CD4-positive, CD25-positive, alpha-beta regulatory T cell (primary cell): Measurements from ENCODE around the gene SFPQ. TPM values are rescaled to one million over a fixed set of nuclear protein-coding genes. Genes with fewer than 3 reads are reported as not detected.

ENCODE experiments used
- ATAC-seq, 2 donors: fragments of 150-1000 bp; cut with Tn5 transposase; one replicate each; pipeline ENCODE4 v1.10.0; 2021; ENCODE audit warnings: low read depth in 2 of 2, moderate number of reproducible peaks in 2 of 2, moderate library complexity in 1 of 2
- DNase-seq, 3 donors: peaks; one replicate each; pipeline versions ENCODE4 v3.0.0 to v3.0.0-alpha.2; 2012 to 2022; ENCODE audit warnings: mixed read lengths in 1 of 3
- H3K27ac ChIP-seq: one replicate; pipeline ENCODE4 v1.7.0; 2013; ENCODE audit warnings: mild to moderate bottlenecking, low read length; ENCODE audit not compliant: insufficient read depth, poor library complexity, severe bottlenecking
- H3K27me3 ChIP-seq: one replicate; pipeline ENCODE4 v1.7.0; 2013; ENCODE audit warnings: low read length; ENCODE audit not compliant: control insufficient read depth, insufficient read depth
- H3K36me3 ChIP-seq: one replicate; pipeline ENCODE4 v1.7.0; 2013; ENCODE audit warnings: mild to moderate bottlenecking, low read length, moderate library complexity; ENCODE audit not compliant: control insufficient read depth, insufficient read depth
- H3K4me1 ChIP-seq: 2 replicates; pipeline ENCODE4 v1.7.0; 2013; ENCODE audit warnings: mild to moderate bottlenecking, low read length; ENCODE audit not compliant: insufficient read depth, control insufficient read depth, poor library complexity, severe bottlenecking
- H3K4me3 ChIP-seq: one replicate; pipeline ENCODE4 v1.7.0; 2013; ENCODE audit warnings: low read depth, mild to moderate bottlenecking, low read length, moderate library complexity
- H3K9me3 ChIP-seq, 2 experiments: 1 replicate in 1 of 2; 2 replicates in 1 of 2; pipeline ENCODE4 v1.7.0; 2013; ENCODE audit warnings: low read length in 2 of 2, mild to moderate bottlenecking in 1 of 2, moderate library complexity in 1 of 2; ENCODE audit not compliant: control insufficient read depth in 2 of 2
- H3K27ac Mint-ChIP-seq, 3 donors: one replicate each; pipeline ENCODE4 v1.8.0; 2020 to 2022; ENCODE audit warnings: mild to moderate bottlenecking in 3 of 3, mixed read lengths in 3 of 3, moderate library complexity in 2 of 3
- H3K27me3 Mint-ChIP-seq: one replicate; pipeline ENCODE4 v1.8.0; 2022; ENCODE audit warnings: mild to moderate bottlenecking, mixed read lengths
- H3K36me3 Mint-ChIP-seq: one replicate; pipeline ENCODE4 v1.8.0; 2020; ENCODE audit warnings: mixed read lengths
- H3K4me1 Mint-ChIP-seq, 4 donors: one replicate each; pipeline ENCODE4 v1.8.0; 2020 to 2022; ENCODE audit warnings: mixed read lengths in 4 of 4, mild to moderate bottlenecking in 1 of 4
- H3K4me3 Mint-ChIP-seq, 4 donors: one replicate each; pipeline ENCODE4 v1.8.0; 2020 to 2022; ENCODE audit warnings: mild to moderate bottlenecking in 4 of 4, mixed read lengths in 4 of 4, moderate library complexity in 3 of 4
- H3K9me3 Mint-ChIP-seq, 7 donors: one replicate each; pipeline ENCODE4 v1.8.0; 2020 to 2022; ENCODE audit warnings: mixed read lengths in 7 of 7, mild to moderate bottlenecking in 3 of 7, moderate library complexity in 2 of 7
- polyA plus RNA-seq, 4 donors: library from polyadenylated mRNA; unstranded; fragments of 300-500 nt; fragmentation: Illumina TruSeq; gene quantifications; one replicate each; pipeline ENCODE4 v1.2.3, GENCODE V29; 2021
- total RNA-seq: library from RNA; stranded (reverse); gene quantifications from one replicate; pipeline ENCODE4 v1.2.3, GENCODE V29; 2022

Gene SFPQ
- total and polyA plus RNA-seq, 5 donors from 2014 or later, result 111 to 618 (median 129) TPM

GRCh38 chr1:35222322-35223083, 29.6 kb upstream of the SFPQ start:
- H3K9me3 Mint-ChIP-seq, result no peaks in the 10 kb centered on the region
- H3K4me1 ChIP-seq, result no peaks in the 10 kb centered on the region
- no peak overlapping the region for H3K4me3 Mint-ChIP-seq
- no peaks in the 10 kb centered on the region for H3K36me3 ChIP-seq
- H3K27ac ChIP-seq, result no peak overlapping the region
- ATAC-seq (no peak), DNase-seq (no peak)
- H3K36me3 Mint-ChIP-seq, result no peaks in the 10 kb centered on the region
- no peaks in the 10 kb centered on the region for H3K27me3 ChIP-seq
- no peaks in the 10 kb centered on the region for H3K9me3 ChIP-seq
- no peak overlapping the region for H3K27ac Mint-ChIP-seq
- peaks cover 0 to 3% (median 0%) of the 10 kb centered on the region in 4 donors for H3K4me1 Mint-ChIP-seq
- H3K27me3 Mint-ChIP-seq, result peaks cover 4% of the 10 kb centered on the region
- H3K4me3 ChIP-seq, result no peak overlapping the region

DNA sequence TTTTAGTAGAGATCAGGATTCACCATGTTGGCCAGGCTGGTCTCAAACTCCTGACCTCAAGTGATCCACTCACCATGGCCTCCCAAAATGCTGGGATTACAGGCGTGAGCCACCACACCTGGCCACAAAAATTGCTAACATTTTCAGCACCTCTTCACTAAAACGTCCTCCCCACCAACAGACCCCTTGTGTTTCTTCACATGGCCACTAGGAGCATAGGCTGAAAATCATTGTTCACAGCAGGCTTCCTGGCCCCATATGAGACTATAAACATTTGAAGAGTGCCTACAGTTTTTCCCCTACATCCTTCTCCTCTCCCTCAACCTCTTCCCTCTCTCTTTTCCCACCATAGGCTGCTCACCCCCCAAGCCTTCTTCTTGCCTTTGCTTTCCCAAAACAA, 28.0 kb upstream of the SFPQ start:
- peak in 2 of 3 donors; percentile 7 to 34 for DNase-seq
- Histone ChIP-seq H3K4me3 (no peak overlapping the region), H3K4me1 (no peaks in the 10 kb centered on the region), H3K9me3 (no peaks in the 10 kb centered on the region), H3K27ac (no peak overlapping the region), H3K27me3 (no peaks in the 10 kb centered on the region), H3K36me3 (no peaks in the 10 kb centered on the region)
- peak in 1 of 2 donors; percentile 53 for ATAC-seq
- Mint-ChIP-seq H3K4me1 (peaks cover 0 to 3% (median 0%) of the 10 kb centered on the region in 4 donors), H3K27ac (no peak overlapping the region), H3K27me3 (peaks cover 4% of the 10 kb centered on the region), H3K4me3 (no peak overlapping the region), H3K9me3 (peaks cover 0 to 1% (median 0%) of the 10 kb centered on the region in 7 donors), H3K36me3 (no peaks in the 10 kb centered on the region)

DNA sequence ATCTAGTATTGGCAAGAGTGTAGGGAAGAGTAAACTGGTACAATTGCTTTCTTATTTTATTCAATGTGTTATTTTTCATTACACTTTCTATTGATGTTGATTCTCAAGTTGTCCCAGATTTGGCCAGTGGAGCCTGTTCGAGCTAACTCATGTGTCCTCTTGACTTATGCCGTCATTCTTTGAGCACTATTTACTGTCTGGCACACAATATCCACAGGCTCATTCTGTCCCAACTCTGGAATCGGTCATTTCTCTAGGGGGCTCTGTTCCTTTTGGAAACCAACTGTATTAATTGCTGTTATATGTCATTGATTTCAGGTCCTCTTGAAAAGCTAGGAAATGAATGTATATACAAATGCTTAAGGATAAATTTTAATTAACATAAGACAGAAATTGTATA, 22.4 kb upstream of the SFPQ start:
- DNase-seq (no peak), ATAC-seq (no peak)
- Histone ChIP-seq H3K27me3 (no peaks in the 10 kb centered on the region), H3K36me3 (no peaks in the 10 kb centered on the region), H3K4me1 (no peaks in the 10 kb centered on the region), H3K27ac (no peak overlapping the region), H3K9me3 (no peaks in the 10 kb centered on the region), H3K4me3 (no peak overlapping the region)
- H3K27ac Mint-ChIP-seq, result no peak overlapping the region
- no peak overlapping the region for H3K4me3 Mint-ChIP-seq
- H3K9me3 Mint-ChIP-seq, result peaks cover 0 to 1% (median 0%) of the 10 kb centered on the region in 7 donors
- H3K36me3 Mint-ChIP-seq, result no peaks in the 10 kb centered on the region
- H3K27me3 Mint-ChIP-seq, result peaks cover 23% of the 10 kb centered on the region
- no peaks in the 10 kb centered on the region for H3K4me1 Mint-ChIP-seq

GRCh38 chr1:35211120-35211414, 18.1 kb upstream of the SFPQ start:
- no peak overlapping the region for H3K4me3 ChIP-seq
- no peak overlapping the region for H3K27ac ChIP-seq
- H3K9me3 ChIP-seq, result no peaks in the 10 kb centered on the region
- H3K4me3 Mint-ChIP-seq, result no peak overlapping the region
- peaks cover 22% of the 10 kb centered on the region for H3K27me3 Mint-ChIP-seq
- no peaks in the 10 kb centered on the region for H3K36me3 ChIP-seq
- H3K4me1 Mint-ChIP-seq, result no peaks in the 10 kb centered on the region
- no peak for ATAC-seq
- no peaks in the 10 kb centered on the region for H3K36me3 Mint-ChIP-seq
- no peaks in the 10 kb centered on the region for H3K27me3 ChIP-seq
- H3K27ac Mint-ChIP-seq, result no peak overlapping the region
- H3K4me1 ChIP-seq, result no peaks in the 10 kb centered on the region
- peaks cover 0 to under 1% (median 0%) of the 10 kb centered on the region in 7 donors for H3K9me3 Mint-ChIP-seq
- DNase-seq, result no peak

DNA sequence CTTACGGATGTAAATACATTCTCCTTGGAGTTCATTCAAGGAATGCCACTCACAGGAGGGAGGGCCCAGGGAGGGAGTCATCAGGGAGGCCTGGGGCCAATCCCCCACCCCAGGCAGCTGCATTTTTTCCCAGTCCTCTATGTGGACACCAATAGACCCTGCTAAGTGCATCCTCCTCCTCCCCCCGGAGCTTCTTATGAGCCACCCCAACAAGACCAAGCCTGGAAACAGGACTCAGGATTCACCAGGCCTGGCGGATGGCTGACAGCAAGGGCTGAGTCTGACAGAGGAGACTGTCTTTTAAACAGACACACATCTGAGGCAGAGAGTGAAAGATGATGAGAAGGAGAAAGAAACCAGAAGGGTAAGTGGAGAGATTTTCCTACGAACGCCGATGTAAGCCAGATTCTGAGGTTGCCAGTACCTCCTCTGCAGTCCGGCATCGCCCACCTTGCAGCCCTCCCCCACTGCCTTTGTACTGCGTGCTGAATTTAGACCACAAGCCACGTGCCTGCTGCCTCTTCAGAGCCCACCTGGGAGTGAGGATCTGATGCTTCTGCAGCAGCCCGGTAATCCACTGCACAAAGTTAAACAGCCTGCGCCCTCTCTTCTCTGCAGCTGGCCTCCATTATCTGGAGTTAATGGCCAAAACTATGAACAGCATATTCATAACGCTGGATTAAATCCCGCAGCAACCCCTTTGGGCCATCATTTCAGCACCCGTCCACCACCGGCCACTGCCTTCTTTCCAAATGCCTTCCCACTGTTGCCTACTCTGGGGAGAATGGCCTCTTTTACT, 17.6 kb upstream of the SFPQ start:
- DNase-seq (no peak), ATAC-seq (no peak)
- H3K36me3 Mint-ChIP-seq, result no peaks in the 10 kb centered on the region
- no peaks in the 10 kb centered on the region for H3K9me3 Mint-ChIP-seq
- H3K27me3 Mint-ChIP-seq, result peaks cover 27% of the 10 kb centered on the region
- H3K4me1 Mint-ChIP-seq, result no peaks in the 10 kb centered on the region
- Histone ChIP-seq H3K27ac (no peak overlapping the region), H3K4me1 (no peaks in the 10 kb centered on the region), H3K4me3 (no peak overlapping the region), H3K9me3 (no peaks in the 10 kb centered on the region), H3K36me3 (no peaks in the 10 kb centered on the region), H3K27me3 (no peaks in the 10 kb centered on the region)
- H3K27ac Mint-ChIP-seq, result no peak overlapping the region
- no peak overlapping the region for H3K4me3 Mint-ChIP-seq

DNA sequence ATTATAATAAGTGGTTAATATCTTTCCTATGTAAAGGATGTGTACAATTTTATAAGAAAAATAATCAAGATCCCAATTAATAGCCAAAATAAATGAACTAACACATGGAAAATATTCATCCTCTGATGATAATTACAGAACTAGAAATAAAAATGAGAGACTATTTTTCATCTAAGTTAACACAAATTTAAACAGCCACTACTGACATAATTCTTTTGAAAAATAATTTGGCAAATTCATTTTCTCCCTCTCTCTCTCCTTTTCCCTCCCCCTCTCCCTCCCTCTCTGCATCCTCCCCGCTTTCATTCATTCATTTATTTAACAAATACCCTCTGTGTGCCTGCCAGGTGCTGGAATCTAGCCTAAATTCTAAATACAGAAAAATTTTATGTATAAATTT, 10.3 kb upstream of the SFPQ start:
- DNase-seq (no peak), ATAC-seq (no peak)
- no peak overlapping the region for H3K4me3 Mint-ChIP-seq
- H3K4me1 ChIP-seq, result no peaks in the 10 kb centered on the region
- no peaks in the 10 kb centered on the region for H3K36me3 ChIP-seq
- peaks cover 8% of the 10 kb centered on the region for H3K27me3 ChIP-seq
- H3K27me3 Mint-ChIP-seq, result peaks cover 21% of the 10 kb centered on the region
- no peak overlapping the region for H3K4me3 ChIP-seq
- peaks cover 0 to 10% (median 7%) of the 10 kb centered on the region in 4 donors for H3K4me1 Mint-ChIP-seq
- no peaks in the 10 kb centered on the region for H3K9me3 ChIP-seq
- no peak overlapping the region for H3K27ac ChIP-seq
- no peaks in the 10 kb centered on the region for H3K36me3 Mint-ChIP-seq
- no peaks in the 10 kb centered on the region for H3K9me3 Mint-ChIP-seq
- H3K27ac Mint-ChIP-seq, result no peak overlapping the region

GRCh38 chr1:35202048-35202719, 9.2 kb upstream of the SFPQ start:
- Histone ChIP-seq H3K4me3 (no peak overlapping the region), H3K27ac (no peak overlapping the region), H3K4me1 (no peaks in the 10 kb centered on the region), H3K9me3 (no peaks in the 10 kb centered on the region), H3K27me3 (peaks cover 8% of the 10 kb centered on the region), H3K36me3 (no peaks in the 10 kb centered on the region)
- Mint-ChIP-seq H3K36me3 (no peaks in the 10 kb centered on the region), H3K27ac (no peak overlapping the region), H3K4me1 (peaks cover 0 to 11% (median 7%) of the 10 kb centered on the region in 4 donors), H3K4me3 (no peak overlapping the region), H3K27me3 (peaks cover 21% of the 10 kb centered on the region), H3K9me3 (no peaks in the 10 kb centered on the region)
- DNase-seq, result peak; percentile 53 to 84 (median 73)
- ATAC-seq, result peak; percentile 97 to 99
